ENCODE measurements around the gene UHRF1.

GRCh38 chr19:4914736-4915501 lies 5.6 kb downstream of the UHRF1 start:
- TF ChIP-seq POLR2A (IDR thresholded peaks at IDR 0.05) = no peak
- no peak for TF ChIP-seq CTCF (IDR thresholded peaks at IDR 0.05)
